Epithelial cell of proximal tubule (primary cell): ENCODE measurements around the gene KRTAP10-6. TPM values are rescaled to one million over a fixed set of nuclear protein-coding genes. Genes with fewer than 3 reads are reported as not detected.
"Not testable (repeated sequence)": the region's sequence is repeated elsewhere in the genome, so short reads cannot be mapped to it uniquely, and the experiment has no call there.

Source experiments
- DNase-seq: peaks from one replicate; pipeline ENCODE4 v3.0.0-alpha.2; 2011; ENCODE audit warnings: low read depth
- H3K4me3 ChIP-seq: 2 replicates; pipeline ENCODE4 v1.5.1; 2011; ENCODE audit warnings: low read depth, mild to moderate bottlenecking, low read length
- total RNA-seq: library from RNA; depleted of rRNA; stranded (reverse); fragments of >200 nt; gene quantifications from 2 replicates; pipeline ENCODE4 v1.2.3, GENCODE V29; 2015
- TF ChIP-seq, protein P1 (sequence below): conservative IDR thresholded peaks from 2 replicates; pipeline ENCODE4 v1.5.1; 2012; ENCODE audit warnings: low read depth, mild to moderate bottlenecking, low read length

The KRTAP10-6 gene, protein sequence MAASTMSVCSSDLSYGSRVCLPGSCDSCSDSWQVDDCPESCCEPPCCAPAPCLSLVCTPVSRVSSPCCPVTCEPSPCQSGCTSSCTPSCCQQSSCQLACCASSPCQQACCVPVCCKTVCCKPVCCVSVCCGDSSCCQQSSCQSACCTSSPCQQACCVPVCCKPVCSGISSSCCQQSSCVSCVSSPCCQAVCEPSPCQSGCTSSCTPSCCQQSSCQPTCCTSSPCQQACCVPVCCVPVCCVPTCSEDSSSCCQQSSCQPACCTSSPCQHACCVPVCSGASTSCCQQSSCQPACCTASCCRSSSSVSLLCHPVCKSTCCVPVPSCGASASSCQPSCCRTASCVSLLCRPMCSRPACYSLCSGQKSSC
- not detected in 2 replicates for total RNA-seq

DNA sequence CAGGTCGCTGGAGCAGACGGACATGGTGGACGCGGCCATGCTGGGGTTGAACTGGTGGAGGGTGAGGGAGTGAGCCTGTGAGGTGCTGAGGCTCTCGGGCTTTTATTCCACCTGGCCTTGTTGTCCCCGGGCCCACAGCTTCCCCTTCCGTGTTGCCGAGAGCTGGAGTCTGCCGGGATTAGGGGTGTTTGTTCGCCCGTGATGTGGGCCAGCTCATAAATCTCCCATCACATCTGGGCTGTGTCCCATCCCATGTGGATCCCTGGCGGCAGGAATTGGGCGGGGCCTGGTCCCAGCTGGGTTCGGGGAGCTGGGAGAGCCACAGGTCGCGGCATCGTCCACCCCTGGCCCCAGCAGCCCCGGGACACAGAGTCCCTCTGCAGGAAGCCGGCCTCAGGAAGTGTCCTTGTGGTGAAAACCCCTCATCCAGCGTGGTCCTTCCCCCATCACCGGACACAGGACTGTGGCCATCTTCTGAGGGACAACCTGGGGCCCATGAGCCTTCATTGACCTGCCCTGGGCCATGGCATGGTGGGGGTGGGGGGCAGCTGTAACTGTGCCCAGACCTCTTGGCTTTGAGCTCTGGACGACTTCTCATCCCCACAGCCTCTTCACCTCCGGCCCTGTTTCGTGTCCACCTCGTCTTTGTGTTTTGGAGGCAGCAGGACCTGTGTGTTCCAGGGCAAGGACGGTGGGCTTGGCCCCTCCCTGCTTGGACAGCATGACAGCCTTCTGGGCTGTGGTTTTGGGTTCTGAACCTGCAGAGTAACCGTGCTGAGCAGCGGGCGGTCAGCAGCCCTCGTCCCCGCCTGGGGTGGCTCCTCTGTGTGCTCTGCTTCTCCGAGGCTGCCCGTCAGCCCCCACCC, at the start of gene KRTAP10-6:
KRTAP10-6 (minus strand) TSS at position 60 of the 866 bp plus-strand sequence; CDS start at position 39, 21 bp downstream.
- H3K4me3 ChIP-seq = no peak within 1 kb of the TSS
- no peak for DNase-seq
- TF ChIP-seq, protein P1, sequence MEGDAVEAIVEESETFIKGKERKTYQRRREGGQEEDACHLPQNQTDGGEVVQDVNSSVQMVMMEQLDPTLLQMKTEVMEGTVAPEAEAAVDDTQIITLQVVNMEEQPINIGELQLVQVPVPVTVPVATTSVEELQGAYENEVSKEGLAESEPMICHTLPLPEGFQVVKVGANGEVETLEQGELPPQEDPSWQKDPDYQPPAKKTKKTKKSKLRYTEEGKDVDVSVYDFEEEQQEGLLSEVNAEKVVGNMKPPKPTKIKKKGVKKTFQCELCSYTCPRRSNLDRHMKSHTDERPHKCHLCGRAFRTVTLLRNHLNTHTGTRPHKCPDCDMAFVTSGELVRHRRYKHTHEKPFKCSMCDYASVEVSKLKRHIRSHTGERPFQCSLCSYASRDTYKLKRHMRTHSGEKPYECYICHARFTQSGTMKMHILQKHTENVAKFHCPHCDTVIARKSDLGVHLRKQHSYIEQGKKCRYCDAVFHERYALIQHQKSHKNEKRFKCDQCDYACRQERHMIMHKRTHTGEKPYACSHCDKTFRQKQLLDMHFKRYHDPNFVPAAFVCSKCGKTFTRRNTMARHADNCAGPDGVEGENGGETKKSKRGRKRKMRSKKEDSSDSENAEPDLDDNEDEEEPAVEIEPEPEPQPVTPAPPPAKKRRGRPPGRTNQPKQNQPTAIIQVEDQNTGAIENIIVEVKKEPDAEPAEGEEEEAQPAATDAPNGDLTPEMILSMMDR = no peak

- no peak for DNase-seq
- TF ChIP-seq, protein P1 = no peak
Observed at GRCh38 chr21:44640761-44641160, 48.5 kb upstream of the KRTAP10-6 start.

GRCh38 chr21:44639331-44639655, 47.0 kb upstream of the KRTAP10-6 start:
- H3K4me3 ChIP-seq = no peak overlapping the region
- DNase-seq = no peak
- TF ChIP-seq, protein P1 = no peak

More at GRCh38 chr21:44640761-44641160, 48.5 kb upstream of the KRTAP10-6 start:
- no peak overlapping the region for H3K4me3 ChIP-seq

DNA sequence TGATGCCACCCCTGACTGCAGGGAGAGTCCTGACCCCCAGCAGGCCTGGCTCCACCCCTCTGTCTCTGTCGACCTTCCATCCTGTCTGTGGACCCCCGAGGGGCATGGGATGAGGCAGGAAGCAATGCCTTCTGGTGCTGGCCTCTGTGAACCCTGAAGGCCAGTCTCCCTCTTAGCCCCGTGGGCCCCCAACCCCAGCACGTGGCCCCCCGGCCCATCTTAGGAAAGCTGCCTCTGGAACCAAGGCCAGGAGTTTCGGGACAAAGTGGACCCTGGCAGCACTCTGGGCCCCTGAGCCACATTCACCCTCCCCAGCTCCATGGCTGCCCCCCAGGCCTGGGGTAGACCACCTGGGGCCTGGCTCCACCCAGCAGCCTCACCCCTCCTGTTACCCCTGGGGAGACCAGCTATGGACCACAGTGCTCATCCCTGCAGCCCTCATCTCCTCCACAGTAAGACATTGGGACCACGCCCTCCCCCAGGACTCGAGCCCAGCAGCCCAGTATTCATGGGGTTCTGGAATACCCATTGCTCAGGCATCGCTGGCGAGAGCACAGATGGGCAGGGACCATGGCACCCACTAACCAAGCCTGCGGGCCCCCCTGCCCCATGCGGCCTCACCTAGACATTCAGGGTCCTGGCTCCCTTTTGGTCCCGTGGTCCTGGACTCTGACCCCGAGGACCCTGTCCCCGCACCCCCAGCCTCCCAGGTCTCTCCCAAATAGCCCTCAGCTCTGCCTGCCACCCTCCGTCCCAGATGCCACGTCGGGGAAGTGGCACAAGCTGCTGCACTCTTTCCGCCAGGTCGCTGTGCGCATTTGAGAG, 46.4 kb upstream of the KRTAP10-6 start:
- not testable (repeated sequence) for H3K4me3 ChIP-seq, DNase-seq

DNA sequence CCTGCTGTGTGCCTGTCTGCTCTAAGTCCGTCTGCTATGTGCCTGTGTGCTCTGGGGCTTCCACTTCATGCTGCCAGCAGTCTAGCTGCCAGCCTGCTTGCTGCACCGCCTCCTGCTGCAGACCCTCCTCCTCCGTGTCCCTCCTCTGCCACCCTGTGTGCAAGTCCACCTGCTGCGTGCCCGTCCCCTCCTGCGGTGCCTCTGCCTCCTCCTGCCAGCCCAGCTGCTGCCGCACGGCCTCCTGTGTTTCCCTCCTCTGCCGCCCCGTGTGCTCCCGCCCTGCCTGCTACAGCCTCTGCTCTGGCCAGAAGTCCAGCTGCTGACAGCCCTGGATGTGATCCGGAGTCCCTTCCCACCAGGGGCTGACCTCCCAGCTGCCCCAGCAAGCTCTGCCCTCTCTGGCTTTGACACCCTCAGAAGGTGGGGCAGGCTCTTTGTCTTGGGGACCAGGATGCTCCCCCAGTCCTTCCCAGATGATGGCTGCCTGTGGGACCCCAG, 45.6 kb upstream of the KRTAP10-6 start:
- not testable (repeated sequence) for H3K4me3 ChIP-seq, DNase-seq

- DNase-seq = no peak
- no peak within 1 kb of the TSS for H3K4me3 ChIP-seq
- TF ChIP-seq, protein P1 = no peak
Observed at GRCh38 chr21:44637018-44637850, 44.9 kb upstream of the KRTAP10-6 start, which contains the start of gene KRTAP10-10. TSS of gene KRTAP10-10 (plus strand) at chr21:44637356. CDS start at chr21:44637418, 62 bp downstream.
